BLaER1 treated with 17β-estradiol and CSF1 and Interleukin-3, amounts not matched to agents 10 nM and 100 nM (cell line): ENCODE results near the gene KCNAB2.
A peak's percentile ranks its signal among the peaks of the same experiment; 100 is the strongest.

Source experiments
- H3K27ac ChIP-seq, 11 experiments: shearing (Covaris generic); formaldehyde crosslinking; 2 replicates each; pipeline ENCODE4 v1.8.1; 2022
- H3K27me3 ChIP-seq, 11 experiments: shearing (Covaris generic); formaldehyde crosslinking; 2 replicates each; pipeline ENCODE4 v1.8.1; 2022
- H3K36me3 ChIP-seq, 11 experiments: shearing (Covaris generic); formaldehyde crosslinking; 2 replicates each; pipeline ENCODE4 v1.8.1; 2022
- H3K4me1 ChIP-seq, 10 experiments: shearing (Covaris generic); formaldehyde crosslinking; 2 replicates each; pipeline ENCODE4 v1.8.1; 2022
- H3K4me2 ChIP-seq, 11 experiments: shearing (Covaris generic); formaldehyde crosslinking; 2 replicates each; pipeline ENCODE4 v1.8.1; 2022
- H3K4me3 ChIP-seq, 10 experiments: shearing (Covaris generic); formaldehyde crosslinking; 2 replicates each; pipeline ENCODE4 v1.8.1; 2022
- H3K9ac ChIP-seq, 11 experiments: shearing (Covaris generic); formaldehyde crosslinking; 2 replicates each; pipeline ENCODE4 v1.8.1; 2022
- H3K9me3 ChIP-seq, 11 experiments: shearing (Covaris generic); formaldehyde crosslinking; replicated peaks in 1 of 11; 2 replicates each; pipeline ENCODE4 v1.8.1; 2022
- H4K20me1 ChIP-seq, 11 experiments: shearing (Covaris generic); formaldehyde crosslinking; 2 replicates each; pipeline ENCODE4 v1.8.1; 2022
- Cebpa-rat ChIP-seq, 11 experiments: shearing (Covaris generic); IDR thresholded peaks; 2 replicates each; pipeline ENCODE4 v1.8.1; 2022

The KCNAB2 gene

GRCh38 chr1:6091823-6092109 lies 46.1 kb downstream of the KCNAB2 start:
- H3K4me1 ChIP-seq: peaks cover 0 to 35% (median 27%) of the 10 kb centered on the region in 10 experiments; a peak in 16 of 20 replicates
- H3K9ac ChIP-seq: peak overlapping the region in 4 of 11 experiments; percentile 4 to 58 (median 19); a peak in 4 of 22 replicates
- H3K4me3 ChIP-seq: no peak overlapping the region
- H3K4me2 ChIP-seq: peak overlapping the region in 6 of 11 experiments; percentile 35 to 74 (median 66); a peak in 12 of 22 replicates
- peaks cover 51 to 97% (median 90%) of the 10 kb centered on the region in 11 experiments for H3K36me3 ChIP-seq
- H4K20me1 ChIP-seq: peaks cover 15 to 95% (median 79%) of the 10 kb centered on the region in 11 experiments; a peak in 20 of 22 replicates
- no peak overlapping the region for H3K27ac ChIP-seq
- no peaks in the 10 kb centered on the region for H3K27me3 ChIP-seq
- TF ChIP-seq Cebpa-rat (IDR thresholded peaks at IDR 0.05): no peak
- no peaks in the 10 kb centered on the region for H3K9me3 ChIP-seq

- Histone ChIP-seq H3K9me3 (no peaks in the 10 kb centered on the region), H3K27me3 (no peaks in the 10 kb centered on the region), H3K4me2 (peak overlapping the region in 7 of 11 experiments; percentile 1 to 74 (median 65); a peak in 12 of 22 replicates), H4K20me1 (peaks cover 16 to 95% (median 82%) of the 10 kb centered on the region in 11 experiments; a peak in 20 of 22 replicates), H3K27ac (peak overlapping the region in 3 of 11 experiments; percentile 18 to 43 (median 24); a peak in 4 of 22 replicates), H3K4me3 (no peak overlapping the region), H3K36me3 (peaks cover 56 to 97% (median 90%) of the 10 kb centered on the region in 11 experiments), H3K4me1 (peaks cover 0 to 34% (median 25%) of the 10 kb centered on the region in 10 experiments; a peak in 17 of 20 replicates), H3K9ac (peak overlapping the region in 7 of 11 experiments; percentile 4 to 58 (median 20); a peak in 4 of 22 replicates)
- TF ChIP-seq Cebpa-rat (IDR thresholded peaks at IDR 0.05): no peak
These were observed 46.5 kb downstream of the KCNAB2 start for GRCh38 chr1:6092211-6092610.

GRCh38 chr1:6093071-6093470 lies 47.4 kb downstream of the KCNAB2 start:
- H3K27me3 ChIP-seq: no peaks in the 10 kb centered on the region
- no peak for TF ChIP-seq Cebpa-rat (IDR thresholded peaks at IDR 0.05)
- peak overlapping the region in 1 of 11 experiments; percentile 58; a peak in 1 of 22 replicates for H3K9ac ChIP-seq
- peaks cover 23 to 95% (median 85%) of the 10 kb centered on the region in 11 experiments; a peak in 21 of 22 replicates for H4K20me1 ChIP-seq
- H3K4me1 ChIP-seq: peaks cover 7 to 34% (median 23%) of the 10 kb centered on the region in 10 experiments; a peak in 19 of 20 replicates
- peak overlapping the region in 3 of 11 experiments; percentile 14 to 43 (median 31); a peak in 3 of 22 replicates for H3K27ac ChIP-seq
- H3K4me2 ChIP-seq: peak overlapping the region in 4 of 11 experiments; percentile 65 to 74 (median 71); a peak in 5 of 22 replicates
- H3K36me3 ChIP-seq: peaks cover 55 to 97% (median 90%) of the 10 kb centered on the region in 11 experiments
- H3K4me3 ChIP-seq: no peak overlapping the region
- no peaks in the 10 kb centered on the region for H3K9me3 ChIP-seq

- Histone ChIP-seq H3K9me3 (no peaks in the 10 kb centered on the region), H3K4me2 (no peak overlapping the region), H3K27ac (peak overlapping the region in 2 of 11 experiments; percentile 14 to 43; a peak in 2 of 22 replicates), H3K4me3 (no peak overlapping the region), H3K36me3 (peaks cover 59 to 99% (median 92%) of the 10 kb centered on the region in 11 experiments), H3K9ac (no peak overlapping the region), H4K20me1 (peaks cover 23 to 98% (median 90%) of the 10 kb centered on the region in 11 experiments; a peak in 21 of 22 replicates), H3K4me1 (peaks cover 9 to 39% (median 23%) of the 10 kb centered on the region in 10 experiments; a peak in 19 of 20 replicates), H3K27me3 (no peaks in the 10 kb centered on the region)
- no peak for TF ChIP-seq Cebpa-rat (IDR thresholded peaks at IDR 0.05)
These were observed 47.9 kb downstream of the KCNAB2 start for GRCh38 chr1:6093611-6094010.

- H3K9ac ChIP-seq: no peak overlapping the region
- H3K27me3 ChIP-seq: no peaks in the 10 kb centered on the region
- peaks cover 21 to 99% (median 91%) of the 10 kb centered on the region in 11 experiments; a peak in 21 of 22 replicates for H4K20me1 ChIP-seq
These were observed 48.6 kb downstream of the KCNAB2 start for GRCh38 chr1:6094246-6094645.

GRCh38 chr1:6094801-6095505 lies 49.3 kb downstream of the KCNAB2 start:
- Histone ChIP-seq H3K4me2 (no peak overlapping the region), H3K27me3 (no peaks in the 10 kb centered on the region), H3K4me3 (no peak overlapping the region), H3K36me3 (peaks cover 52 to 99% (median 89%) of the 10 kb centered on the region in 11 experiments), H3K27ac (no peak overlapping the region), H4K20me1 (peaks cover 27 to 99% (median 92%) of the 10 kb centered on the region in 11 experiments; a peak in 21 of 22 replicates), H3K4me1 (peaks cover 9 to 41% (median 25%) of the 10 kb centered on the region in 10 experiments; a peak in 18 of 20 replicates), H3K9ac (no peak overlapping the region), H3K9me3 (no peaks in the 10 kb centered on the region)
- TF ChIP-seq Cebpa-rat (IDR thresholded peaks at IDR 0.05): no peak

More at GRCh38 chr1:6094246-6094645, 48.6 kb downstream of the KCNAB2 start:
- H3K4me1 ChIP-seq: peaks cover 9 to 40% (median 24%) of the 10 kb centered on the region in 10 experiments; a peak in 19 of 20 replicates
- H3K4me2 ChIP-seq: no peak overlapping the region
- no peak overlapping the region for H3K27ac ChIP-seq
- no peak overlapping the region for H3K4me3 ChIP-seq
- no peak for TF ChIP-seq Cebpa-rat (IDR thresholded peaks at IDR 0.05)
- no peaks in the 10 kb centered on the region for H3K9me3 ChIP-seq
- peaks cover 58 to 99% (median 91%) of the 10 kb centered on the region in 11 experiments for H3K36me3 ChIP-seq

- peaks cover 31 to 99% (median 92%) of the 10 kb centered on the region in 11 experiments; a peak in 21 of 22 replicates for H4K20me1 ChIP-seq
- no peak for TF ChIP-seq Cebpa-rat (IDR thresholded peaks at IDR 0.05)
These were observed 50.0 kb downstream of the KCNAB2 start for GRCh38 chr1:6095511-6096242.

GRCh38 chr1:6096243-6097116 lies 50.8 kb downstream of the KCNAB2 start:
- H3K9me3 ChIP-seq: no peaks in the 10 kb centered on the region
- peaks cover 31 to 99% (median 92%) of the 10 kb centered on the region in 11 experiments; a peak in 21 of 22 replicates for H4K20me1 ChIP-seq
- no peaks in the 10 kb centered on the region for H3K27me3 ChIP-seq
- no peak overlapping the region; a peak in 1 of 22 replicates for H3K9ac ChIP-seq
- no peak overlapping the region for H3K4me2 ChIP-seq
- TF ChIP-seq Cebpa-rat (IDR thresholded peaks at IDR 0.05): no peak
- peaks cover 46 to 87% (median 76%) of the 10 kb centered on the region in 11 experiments for H3K36me3 ChIP-seq
- H3K27ac ChIP-seq: 0 out of 22 replicates have a peak overlapping the region, but pooled peaks of 1 of the 11 experiments have one; percentile 2
- H3K4me1 ChIP-seq: peaks cover 9 to 42% (median 30%) of the 10 kb centered on the region in 10 experiments; a peak in 19 of 20 replicates
- H3K4me3 ChIP-seq: no peak overlapping the region

More at GRCh38 chr1:6095511-6096242, 50.0 kb downstream of the KCNAB2 start:
- 0 out of 22 replicates have a peak overlapping the region, but pooled peaks of 1 of the 11 experiments have one; percentile 2 for H3K27ac ChIP-seq
- H3K9me3 ChIP-seq: no peaks in the 10 kb centered on the region
- H3K4me2 ChIP-seq: no peak overlapping the region
- no peak overlapping the region for H3K4me3 ChIP-seq
- no peak overlapping the region; a peak in 1 of 22 replicates for H3K9ac ChIP-seq
- H3K36me3 ChIP-seq: peaks cover 46 to 95% (median 82%) of the 10 kb centered on the region in 11 experiments
- peaks cover 9 to 40% (median 26%) of the 10 kb centered on the region in 10 experiments; a peak in 18 of 20 replicates for H3K4me1 ChIP-seq
- no peaks in the 10 kb centered on the region for H3K27me3 ChIP-seq
